MM.1S (cell line): Measurements from ENCODE around the gene GTF2IRD1.
"Not testable (repeated sequence)": the region's sequence is repeated elsewhere in the genome, so short reads cannot be mapped to it uniquely, and the experiment has no call there.

Experiments used
- CTCF ChIP-seq: fragments of 300-600 bp; sonication (generic); IDR thresholded peaks from 2 replicates; pipeline ENCODE4 v1.5.1; 2016; ENCODE audit warnings: antibody characterized with exemption, low read length, mixed read lengths
- EZH2 ChIP-seq: fragments of 300-600 bp; sonication (generic); optimal IDR thresholded peaks from 2 replicates; pipeline ENCODE3; 2017; ENCODE audit warnings: low read depth, mild to moderate bottlenecking, antibody characterized with exemption, low read length, mixed read lengths
- EZH2phosphoT487 ChIP-seq: fragments of 300-600 bp; sonication (generic); IDR thresholded peaks from 2 replicates; pipeline ENCODE4 v1.6.1; 2018; ENCODE audit warnings: antibody characterized with exemption, low read length

- TF ChIP-seq EZH2, CTCF, EZH2phosphoT487: not testable (repeated sequence)
Measured at GRCh38 chr7:74440143-74440542, 13.6 kb upstream of the GTF2IRD1 start.
